ENCODE data around the gene NXPH1. TPM values are rescaled to one million over a fixed set of nuclear protein-coding genes. Genes with fewer than 3 reads are reported as not detected.

Gene NXPH1
- total and polyA plus RNA-seq, 11 donors = not detected

DNA sequence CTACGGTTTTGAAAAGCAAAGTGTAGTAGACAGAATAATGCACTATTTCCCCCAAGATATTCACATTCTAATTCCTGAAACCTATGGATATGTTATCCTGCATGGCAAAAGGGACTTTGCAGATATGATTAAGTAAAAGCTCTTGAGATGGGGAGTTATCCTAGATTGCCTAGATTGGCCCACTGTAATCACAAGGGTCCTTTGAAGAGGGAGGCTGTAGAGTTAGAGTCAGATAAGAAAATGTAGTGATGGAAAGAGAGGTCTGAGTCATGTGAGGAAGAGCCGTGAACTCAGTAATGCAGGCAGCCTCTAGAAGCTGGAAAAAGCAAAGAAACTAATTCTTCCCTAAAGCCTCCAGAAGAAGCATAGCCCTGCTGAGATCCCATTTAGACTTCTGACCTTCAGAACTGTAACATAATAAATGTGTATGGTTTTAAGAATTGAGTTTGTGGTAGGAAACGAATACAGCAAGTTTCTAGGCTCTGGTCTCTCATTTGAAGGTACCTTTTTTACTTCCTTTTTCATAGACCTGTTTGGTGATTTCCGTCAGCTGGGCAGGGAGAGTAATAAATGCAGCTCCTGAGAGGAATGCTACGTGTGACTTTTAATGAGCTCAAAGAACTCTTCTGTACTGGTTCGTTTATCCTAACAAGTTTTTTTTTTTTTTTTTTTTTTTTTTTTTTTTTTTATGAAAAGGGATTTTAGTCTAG is 41.9 kb upstream of the NXPH1 start:
- H3K4me3 ChIP-seq = no peak overlapping the region
- no peaks in the 10 kb centered on the region for H3K36me3 ChIP-seq
- H3K4me1 ChIP-seq = no peaks in the 10 kb centered on the region
- H3K9me3 ChIP-seq = no peaks in the 10 kb centered on the region
- H3K27ac ChIP-seq = no peak overlapping the region
- ATAC-seq = no peak
- no peak for DNase-seq
- 47 to 49% (median 48%) methylated on average over 6 of the region's 6 CpGs for WGBS, 4 donors
- H3K27me3 ChIP-seq = peaks cover 0 to 23% (median 0%) of the 10 kb centered on the region in 9 donors
- intact Hi-C loops (cut with DNase I) = no loop called here
- no peak for TF ChIP-seq POLR2A (IDR thresholded peaks at IDR 0.05)
- TF ChIP-seq, protein P1, sequence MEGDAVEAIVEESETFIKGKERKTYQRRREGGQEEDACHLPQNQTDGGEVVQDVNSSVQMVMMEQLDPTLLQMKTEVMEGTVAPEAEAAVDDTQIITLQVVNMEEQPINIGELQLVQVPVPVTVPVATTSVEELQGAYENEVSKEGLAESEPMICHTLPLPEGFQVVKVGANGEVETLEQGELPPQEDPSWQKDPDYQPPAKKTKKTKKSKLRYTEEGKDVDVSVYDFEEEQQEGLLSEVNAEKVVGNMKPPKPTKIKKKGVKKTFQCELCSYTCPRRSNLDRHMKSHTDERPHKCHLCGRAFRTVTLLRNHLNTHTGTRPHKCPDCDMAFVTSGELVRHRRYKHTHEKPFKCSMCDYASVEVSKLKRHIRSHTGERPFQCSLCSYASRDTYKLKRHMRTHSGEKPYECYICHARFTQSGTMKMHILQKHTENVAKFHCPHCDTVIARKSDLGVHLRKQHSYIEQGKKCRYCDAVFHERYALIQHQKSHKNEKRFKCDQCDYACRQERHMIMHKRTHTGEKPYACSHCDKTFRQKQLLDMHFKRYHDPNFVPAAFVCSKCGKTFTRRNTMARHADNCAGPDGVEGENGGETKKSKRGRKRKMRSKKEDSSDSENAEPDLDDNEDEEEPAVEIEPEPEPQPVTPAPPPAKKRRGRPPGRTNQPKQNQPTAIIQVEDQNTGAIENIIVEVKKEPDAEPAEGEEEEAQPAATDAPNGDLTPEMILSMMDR (IDR thresholded peaks at IDR 0.05) = no peak

GRCh38 chr7:8396294-8396693 is 37.1 kb upstream of the NXPH1 start:
- Histone ChIP-seq H3K4me1 (no peaks in the 10 kb centered on the region), H3K27me3 (peaks cover 0 to 14% (median 0%) of the 10 kb centered on the region in 9 donors), H3K27ac (no peak overlapping the region), H3K4me3 (no peak overlapping the region), H3K36me3 (no peaks in the 10 kb centered on the region), H3K9me3 (no peaks in the 10 kb centered on the region)
- WGBS, 4 donors = 62 to 76% (median 67%) methylated on average over 5 of the region's 5 CpGs
- no peak for ATAC-seq
- DNase-seq = no peak
- intact Hi-C loops (cut with DNase I) = no loop called here
- TF ChIP-seq, protein P1 (IDR thresholded peaks at IDR 0.05) = no peak
- no peak for TF ChIP-seq POLR2A (IDR thresholded peaks at IDR 0.05)

GRCh38 chr7:8408871-8409270 is 24.5 kb upstream of the NXPH1 start:
- H3K4me1 ChIP-seq = no peaks in the 10 kb centered on the region
- DNase-seq (no peak), ATAC-seq (no peak)
- H3K27ac ChIP-seq = no peak overlapping the region
- no peak overlapping the region for H3K4me3 ChIP-seq
- no peaks in the 10 kb centered on the region for H3K36me3 ChIP-seq
- WGBS, 4 donors = 78 to 89% (median 84%) methylated on average over 1 of the region's 1 CpG
- intact Hi-C loops (cut with DNase I) = no loop called here
- H3K9me3 ChIP-seq = no peaks in the 10 kb centered on the region
- H3K27me3 ChIP-seq = peaks cover 0 to 2% (median 0%) of the 10 kb centered on the region in 9 donors
- TF ChIP-seq, protein P1 (IDR thresholded peaks at IDR 0.05) = no peak
- no peak for TF ChIP-seq POLR2A (IDR thresholded peaks at IDR 0.05)

- no peak overlapping the region for H3K4me3 ChIP-seq
- intact Hi-C loops (cut with DNase I) = loop anchor here in 2 of 10 donors (10.0 kb wide), 2 partner anchors 314 to 2004 kb away; no protein-coding TSS in a partner anchor
- DNase-seq (no peak), ATAC-seq (no peak)
- no peaks in the 10 kb centered on the region for H3K9me3 ChIP-seq
- no peaks in the 10 kb centered on the region for H3K4me1 ChIP-seq
- 73 to 81% (median 77%) methylated on average over 1 of the region's 1 CpG for WGBS, 4 donors
- no peak for TF ChIP-seq POLR2A (IDR thresholded peaks at IDR 0.05)
- TF ChIP-seq, protein P1 (IDR thresholded peaks at IDR 0.05) = no peak
- no peaks in the 10 kb centered on the region for H3K36me3 ChIP-seq
- H3K27me3 ChIP-seq = no peaks in the 10 kb centered on the region
- no peak overlapping the region for H3K27ac ChIP-seq
Observed at GRCh38 chr7:8411103-8411502, 22.3 kb upstream of the NXPH1 start.
